IMR-90 (cell line): ENCODE measurements around the gene TBCD.

Experiments used
- CHD1 ChIP-seq: IDR thresholded peaks from 2 replicates; pipeline ENCODE4 v1.6.1; 2012; ENCODE audit warnings: low read depth, low read length, improper control_type of control experiment
- CTCF ChIP-seq: conservative IDR thresholded peaks from 2 replicates; pipeline ENCODE4 v1.5.1; 2012; ENCODE audit warnings: mild to moderate bottlenecking, low read depth, low read length, improper control_type of control experiment
- FOS ChIP-seq: fragments of 150-350 bp; IDR thresholded peaks from 2 replicates; pipeline ENCODE4 v1.6.1; 2016; ENCODE audit warnings: low read depth, low read length
- MXI1 ChIP-seq: IDR thresholded peaks from 2 replicates; pipeline ENCODE4 v1.6.1; 2012; ENCODE audit warnings: low read depth, mild to moderate bottlenecking, low read length, moderate library complexity, borderline replicate concordance
- POLR2A ChIP-seq: IDR thresholded peaks from 2 replicates; pipeline ENCODE4 v1.6.1; 2012; ENCODE audit warnings: mild to moderate bottlenecking, low read depth, low read length
- RAD21 ChIP-seq: IDR thresholded peaks from 2 replicates; pipeline ENCODE4 v1.6.1; 2012; ENCODE audit warnings: low read length, improper control_type of control experiment
- USF2 ChIP-seq: fragments of 150-350 bp; IDR thresholded peaks from 2 replicates; pipeline ENCODE4 v1.6.1; 2017; ENCODE audit warnings: mild to moderate bottlenecking, antibody characterized with exemption, low read length, low read depth

DNA sequence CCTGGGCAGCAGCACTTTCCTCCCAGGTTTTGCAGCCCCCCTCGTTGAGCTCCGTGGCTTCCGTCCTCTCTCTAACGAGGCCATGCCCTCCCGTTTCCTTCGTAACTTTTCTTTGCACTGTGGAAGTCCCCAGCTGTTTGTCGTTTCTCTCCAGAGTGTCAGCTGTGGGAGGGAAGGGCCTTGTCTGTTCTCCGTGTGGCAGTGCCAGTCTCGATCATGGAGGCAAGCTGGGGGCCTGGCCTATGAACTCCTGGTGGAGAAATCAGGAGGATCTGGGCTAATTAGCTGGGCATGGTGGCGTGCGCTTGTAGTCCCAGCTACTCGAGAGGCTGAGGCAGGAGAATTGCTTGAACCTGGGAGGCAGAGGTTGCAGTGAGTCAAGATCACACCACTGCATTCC lies 28.3 kb downstream of the TBCD start:
- TF ChIP-seq POLR2A (no peak), RAD21 (no peak), CTCF (no peak), FOS (no peak), MXI1 (no peak), CHD1 (no peak), USF2 (no peak)
